Thoracic aorta (tissue), 2 donors: Measurements from ENCODE around the gene GPR137. TPM values are rescaled to one million over a fixed set of nuclear protein-coding genes. Genes with fewer than 3 reads are reported as not detected.
A peak's percentile ranks its signal among the peaks of the same experiment; 100 is the strongest.
"Not testable (repeated sequence)": the region's sequence is repeated elsewhere in the genome, so short reads cannot be mapped to it uniquely, and the experiment has no call there.

ENCODE experiments used
- ATAC-seq: fragments of 150-250 bp; one replicate; pipeline ENCODE4 v1.8.0; 2017; ENCODE audit warnings: low read depth; ENCODE audit not compliant: insufficient number of reproducible peaks, low FRiP score
- DNase-seq: peaks from one replicate; pipeline ENCODE4 v3.0.0-alpha.2; 2020; ENCODE audit warnings: low spot score
- H3K27ac ChIP-seq, 2 donors: fragments of 200-600 bp; sonication (generic); 1 replicate in 1 of 2; 2 replicates in 1 of 2; pipeline ENCODE4 v1.5.1; 2016; ENCODE audit warnings: mild to moderate bottlenecking in 2 of 2, moderate library complexity in 2 of 2
- H3K27me3 ChIP-seq: fragments of 200-600 bp; sonication (generic); replicated peaks from 2 replicates; pipeline ENCODE4 v1.6.0; 2016; ENCODE audit warnings: mild to moderate bottlenecking; ENCODE audit not compliant: insufficient read depth
- H3K36me3 ChIP-seq: fragments of 200-600 bp; sonication (generic); one replicate; pipeline ENCODE4 v1.5.1; 2016
- H3K4me1 ChIP-seq, 2 donors: fragments of 200-600 bp; sonication (generic); 1 replicate in 1 of 2; 2 replicates in 1 of 2; pipeline versions ENCODE4 v1.5.1 to v1.6.0; 2016; ENCODE audit warnings: low read depth in 2 of 2, mild to moderate bottlenecking in 1 of 2; ENCODE audit not compliant: control insufficient read depth in 1 of 2
- H3K4me3 ChIP-seq: fragments of 200-600 bp; sonication (generic); 2 replicates; pipeline ENCODE4 v1.5.1; 2016; ENCODE audit warnings: mild to moderate bottlenecking
- H3K9me3 ChIP-seq: fragments of 200-600 bp; sonication (generic); 2 replicates; pipeline ENCODE4 v1.5.1; 2016
- total RNA-seq, 2 donors: library from RNA; depleted of rRNA; stranded (reverse); fragments of >200 nt; gene quantifications; one replicate each; pipeline versions ENCODE4 v1.1.0 to v1.2.3, GENCODE V29; 2016
- TF ChIP-seq, protein P1 (sequence below): fragments of 200-600 bp; sonication (generic); IDR thresholded peaks from one replicate; pipeline ENCODE4 v1.5.1; 2019; ENCODE audit warnings: antibody characterized with exemption

Gene GPR137
- total RNA-seq, 2 donors from 2014 or later: 8.7 to 19.0 TPM

DNA sequence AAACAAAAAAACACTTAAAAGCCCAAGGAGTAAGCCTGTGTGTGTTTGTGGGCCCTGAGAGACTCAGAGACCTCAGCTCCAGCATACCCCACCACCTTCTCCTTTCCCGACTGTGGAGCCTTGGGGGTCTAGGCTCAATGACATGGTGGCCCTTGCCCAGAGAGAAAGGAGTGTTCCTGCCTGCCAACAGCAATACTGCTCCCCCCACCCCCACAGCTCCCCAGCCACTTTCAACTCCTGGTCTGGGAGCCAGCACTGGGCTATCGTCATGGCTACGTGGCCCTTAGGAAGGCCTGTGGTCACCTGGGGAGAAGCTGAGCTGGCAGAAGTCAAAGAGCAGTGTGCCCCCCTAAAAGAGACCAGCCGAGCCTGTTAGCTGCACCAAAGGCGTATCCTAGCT is 41.5 kb upstream of the GPR137 start:
- no peak for ATAC-seq
- no peak for DNase-seq
- Histone ChIP-seq H3K9me3 (no peaks in the 10 kb centered on the region), H3K27ac (peak overlapping the region in 1 of 2 donors; percentile 90), H3K27me3 (no peaks in the 10 kb centered on the region), H3K36me3 (peaks cover 9% of the 10 kb centered on the region), H3K4me3 (no peak overlapping the region), H3K4me1 (peaks cover 16 to 49% of the 10 kb centered on the region in 2 donors)
- TF ChIP-seq, protein P1, sequence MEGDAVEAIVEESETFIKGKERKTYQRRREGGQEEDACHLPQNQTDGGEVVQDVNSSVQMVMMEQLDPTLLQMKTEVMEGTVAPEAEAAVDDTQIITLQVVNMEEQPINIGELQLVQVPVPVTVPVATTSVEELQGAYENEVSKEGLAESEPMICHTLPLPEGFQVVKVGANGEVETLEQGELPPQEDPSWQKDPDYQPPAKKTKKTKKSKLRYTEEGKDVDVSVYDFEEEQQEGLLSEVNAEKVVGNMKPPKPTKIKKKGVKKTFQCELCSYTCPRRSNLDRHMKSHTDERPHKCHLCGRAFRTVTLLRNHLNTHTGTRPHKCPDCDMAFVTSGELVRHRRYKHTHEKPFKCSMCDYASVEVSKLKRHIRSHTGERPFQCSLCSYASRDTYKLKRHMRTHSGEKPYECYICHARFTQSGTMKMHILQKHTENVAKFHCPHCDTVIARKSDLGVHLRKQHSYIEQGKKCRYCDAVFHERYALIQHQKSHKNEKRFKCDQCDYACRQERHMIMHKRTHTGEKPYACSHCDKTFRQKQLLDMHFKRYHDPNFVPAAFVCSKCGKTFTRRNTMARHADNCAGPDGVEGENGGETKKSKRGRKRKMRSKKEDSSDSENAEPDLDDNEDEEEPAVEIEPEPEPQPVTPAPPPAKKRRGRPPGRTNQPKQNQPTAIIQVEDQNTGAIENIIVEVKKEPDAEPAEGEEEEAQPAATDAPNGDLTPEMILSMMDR: no peak

DNA sequence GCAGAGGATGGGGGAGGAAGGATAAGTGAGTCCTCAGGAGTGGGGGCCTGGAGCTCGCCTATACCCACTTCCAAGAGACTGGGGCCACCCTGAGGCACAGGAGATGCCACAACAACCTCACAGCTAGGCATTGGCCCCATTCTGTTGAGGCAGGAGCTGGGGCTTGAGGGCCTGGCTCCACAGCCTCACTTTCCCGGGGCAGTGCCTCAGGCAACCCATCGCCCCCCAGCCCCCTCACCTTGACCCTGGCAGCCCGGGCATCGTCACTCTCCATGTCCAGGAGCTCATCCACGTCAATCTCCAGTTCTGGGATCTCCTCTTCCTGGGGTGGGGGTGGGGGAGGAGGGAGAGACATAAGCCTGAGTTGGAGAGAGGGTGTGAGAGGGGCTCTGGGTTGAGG is 40.7 kb upstream of the GPR137 start:
- Histone ChIP-seq H3K4me1 (peaks cover 16 to 45% of the 10 kb centered on the region in 2 donors), H3K27ac (peak overlapping the region; percentile 78 to 90), H3K4me3 (peak overlapping the region; percentile 73), H3K9me3 (no peaks in the 10 kb centered on the region), H3K27me3 (no peaks in the 10 kb centered on the region), H3K36me3 (peaks cover 9% of the 10 kb centered on the region)
- DNase-seq (no peak), ATAC-seq (no peak)
- TF ChIP-seq, protein P1: no peak

DNA sequence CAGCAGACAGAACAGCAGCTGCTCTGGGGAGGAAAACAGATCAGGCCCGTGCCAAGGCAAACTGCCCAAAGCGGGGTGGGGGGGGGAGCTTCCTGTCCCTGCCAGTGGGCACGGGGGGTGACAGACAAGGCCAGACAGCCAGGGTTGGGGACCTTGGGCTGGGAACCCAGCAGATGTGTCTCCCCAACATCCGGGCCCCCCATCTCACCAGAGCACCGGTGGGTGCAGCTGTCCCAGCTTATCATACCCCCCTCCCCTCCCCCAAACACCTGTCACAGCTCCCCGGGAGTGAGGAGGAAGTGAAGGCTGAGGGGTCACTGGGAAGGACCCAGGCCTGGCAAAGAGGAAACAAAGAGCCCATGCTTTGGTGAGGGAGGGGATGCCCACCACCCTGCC is 40.2 kb upstream of the GPR137 start:
- no peaks in the 10 kb centered on the region for H3K27me3 ChIP-seq
- no peak for ATAC-seq
- H3K36me3 ChIP-seq: peaks cover 9% of the 10 kb centered on the region
- no peaks in the 10 kb centered on the region for H3K9me3 ChIP-seq
- peak overlapping the region; percentile 73 for H3K4me3 ChIP-seq
- peaks cover 14 to 40% of the 10 kb centered on the region in 2 donors for H3K4me1 ChIP-seq
- H3K27ac ChIP-seq: peak overlapping the region; percentile 78 to 90
- TF ChIP-seq, protein P1: no peak
- DNase-seq: no peak

DNA sequence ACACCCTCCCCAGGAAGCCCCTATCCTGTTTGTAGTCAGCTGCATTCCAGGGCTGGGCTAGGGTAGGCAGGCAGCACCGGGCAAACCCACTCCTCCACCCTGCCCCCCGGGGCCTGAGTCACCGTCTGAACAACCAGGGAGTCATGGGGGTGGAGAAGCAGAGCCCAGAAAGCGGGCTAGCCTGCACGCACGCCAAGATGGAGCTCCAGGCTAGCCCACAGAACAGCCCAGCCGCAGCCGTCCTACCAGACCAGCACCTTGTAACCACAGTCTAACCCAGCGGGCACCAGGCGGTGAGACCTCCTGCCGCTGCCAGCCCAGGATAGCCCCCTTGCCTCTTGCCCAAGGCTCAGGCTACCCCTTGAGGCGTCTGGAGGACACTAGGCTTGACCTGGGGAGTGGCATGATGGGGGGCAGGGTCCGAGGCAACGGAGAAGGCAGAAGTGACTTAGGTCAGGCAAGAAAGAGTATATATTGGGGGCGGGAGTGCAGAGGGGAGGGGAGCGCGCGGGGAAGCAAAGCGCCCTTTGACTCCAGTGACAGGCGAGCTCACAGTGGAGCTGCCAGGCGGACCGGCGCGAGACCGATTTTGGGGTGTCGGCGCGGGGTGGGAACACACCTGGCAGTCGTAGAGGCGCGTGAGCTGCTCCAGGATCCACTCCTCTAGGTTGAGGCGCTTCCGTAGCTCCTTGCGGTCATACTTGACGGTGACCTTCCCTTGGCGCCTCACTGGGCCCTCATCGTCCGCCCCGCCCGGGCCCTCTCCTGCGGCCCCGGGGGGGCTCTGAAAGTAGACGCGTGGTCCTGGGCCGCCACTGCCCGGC is 39.6 kb upstream of the GPR137 start:
- peak overlapping the region; percentile 73 for H3K4me3 ChIP-seq
- H3K9me3 ChIP-seq: no peaks in the 10 kb centered on the region
- peaks cover 19 to 44% of the 10 kb centered on the region in 2 donors for H3K4me1 ChIP-seq
- peak overlapping the region; percentile 78 to 90 for H3K27ac ChIP-seq
- DNase-seq (peak; percentile 69), ATAC-seq (no peak)
- H3K27me3 ChIP-seq: no peaks in the 10 kb centered on the region
- TF ChIP-seq, protein P1: no peak
- H3K36me3 ChIP-seq: peaks cover 9% of the 10 kb centered on the region

DNA sequence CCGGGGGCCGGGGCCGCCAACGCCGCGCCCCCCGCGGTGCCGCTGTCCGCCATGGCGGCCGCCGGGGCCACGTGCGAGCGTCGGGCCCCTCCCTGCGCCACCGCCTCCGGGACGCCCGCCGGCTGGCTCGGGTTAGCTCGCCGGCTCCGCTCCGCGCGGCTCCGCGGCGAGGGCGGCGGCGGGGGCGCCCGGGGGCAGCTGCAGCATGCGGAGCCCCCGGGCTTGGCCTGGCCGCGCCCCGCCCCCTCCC is 39.1 kb upstream of the GPR137 start:
- DNase-seq, ATAC-seq, H3K27me3 ChIP-seq, H3K9me3 ChIP-seq, H3K36me3 ChIP-seq: not testable (repeated sequence)
- Histone ChIP-seq H3K4me1 (peaks cover 19 to 46% of the 10 kb centered on the region in 2 donors), H3K27ac (peak overlapping the region in 1 of 2 donors; percentile 93), H3K4me3 (peak overlapping the region; percentile 98)
